ENCODE data around the gene PSAPL1. TPM values are rescaled to one million over a fixed set of nuclear protein-coding genes. Genes with fewer than 3 reads are reported as not detected.

The PSAPL1 gene
- total RNA-seq, 1 donor from 2014 or later = not detected

GRCh38 chr4:7428261-7429068 lies 6.3 kb downstream of the PSAPL1 start:
- no peaks in the 10 kb centered on the region for H3K36me3 ChIP-seq (ENCODE audit: insufficient read depth, low read length)
- H3K27me3 ChIP-seq (ENCODE audit: insufficient read depth, low read length) = no peaks in the 10 kb centered on the region
- no peaks in the 10 kb centered on the region for H3K36me3 Mint-ChIP-seq (ENCODE audit: low read depth, unreplicated experiment)
- H2AFZ ChIP-seq (ENCODE audit: low read depth, low read length) = no peak overlapping the region
- no peak for FAIRE-seq
- H3K9ac ChIP-seq (ENCODE audit: low read length) = no peak overlapping the region
- no peak overlapping the region for H3K4me2 ChIP-seq (ENCODE audit: low read length)
- H3K9me3 Mint-ChIP-seq (ENCODE audit: unreplicated experiment) = no peaks in the 10 kb centered on the region
- DNase-seq (ENCODE audit: low read depth) = no peak
- TF ChIP-seq EZH2 (IDR thresholded peaks at IDR 0.05; ENCODE audit: insufficient read depth, low read length) = no peak
- TF ChIP-seq CTCF (IDR thresholded peaks at IDR 0.05; ENCODE audit: insufficient read depth, low read depth, low read length) = no peak
- peaks cover 35% of the 10 kb centered on the region for H3K27me3 Mint-ChIP-seq (ENCODE audit: low read depth, unreplicated experiment)
- no peak overlapping the region for H3K27ac ChIP-seq (ENCODE audit: low read depth, low read length)
- no peak overlapping the region for H3K4me3 Mint-ChIP-seq (ENCODE audit: unreplicated experiment)
- no peaks in the 10 kb centered on the region for H3K79me2 ChIP-seq (ENCODE audit: insufficient read depth, low read length)
- peaks cover 38% of the 10 kb centered on the region for H4K20me1 ChIP-seq (ENCODE audit: insufficient read depth, low read length)
- no peaks in the 10 kb centered on the region for H3K9me3 ChIP-seq (ENCODE audit: insufficient read depth, low read depth, low read length)
- no peaks in the 10 kb centered on the region for H3K4me1 ChIP-seq (ENCODE audit: insufficient read depth, low read length)
- peaks cover 11% of the 10 kb centered on the region for H3K4me1 Mint-ChIP-seq (ENCODE audit: low read depth, unreplicated experiment)
- H3K4me3 ChIP-seq (ENCODE audit: insufficient read depth, low read depth, low read length) = no peak overlapping the region
- H3K27ac Mint-ChIP-seq (ENCODE audit: unreplicated experiment) = no peak overlapping the region

- Mint-ChIP-seq H3K27ac (ENCODE audit: unreplicated experiment) (no peak overlapping the region), H3K4me1 (ENCODE audit: low read depth, unreplicated experiment) (peaks cover 11% of the 10 kb centered on the region), H3K4me3 (ENCODE audit: unreplicated experiment) (no peak overlapping the region), H3K9me3 (ENCODE audit: unreplicated experiment) (no peaks in the 10 kb centered on the region), H3K36me3 (ENCODE audit: low read depth, unreplicated experiment) (no peaks in the 10 kb centered on the region), H3K27me3 (ENCODE audit: low read depth, unreplicated experiment) (peaks cover 40% of the 10 kb centered on the region)
- Histone ChIP-seq H3K4me2 (ENCODE audit: low read length) (no peak overlapping the region), H3K36me3 (ENCODE audit: insufficient read depth, low read length) (no peaks in the 10 kb centered on the region), H3K4me3 (ENCODE audit: insufficient read depth, low read depth, low read length) (no peak overlapping the region), H2AFZ (ENCODE audit: low read depth, low read length) (no peak overlapping the region), H3K79me2 (ENCODE audit: insufficient read depth, low read length) (no peaks in the 10 kb centered on the region), H3K4me1 (ENCODE audit: insufficient read depth, low read length) (no peaks in the 10 kb centered on the region), H3K9me3 (ENCODE audit: insufficient read depth, low read depth, low read length) (no peaks in the 10 kb centered on the region), H3K27me3 (ENCODE audit: insufficient read depth, low read length) (no peaks in the 10 kb centered on the region), H3K9ac (ENCODE audit: low read length) (no peak overlapping the region), H3K27ac (ENCODE audit: low read depth, low read length) (no peak overlapping the region), H4K20me1 (ENCODE audit: insufficient read depth, low read length) (peaks cover 34% of the 10 kb centered on the region)
- FAIRE-seq = no peak
- no peak for DNase-seq (ENCODE audit: low read depth)
- TF ChIP-seq CTCF (IDR thresholded peaks at IDR 0.05; ENCODE audit: insufficient read depth, low read depth, low read length) (no peak), EZH2 (IDR thresholded peaks at IDR 0.05; ENCODE audit: insufficient read depth, low read length) (no peak)
These were observed 6.9 kb downstream of the PSAPL1 start for GRCh38 chr4:7427831-7428260.

- no peak overlapping the region for H3K27ac Mint-ChIP-seq (ENCODE audit: unreplicated experiment)
- H3K79me2 ChIP-seq (ENCODE audit: insufficient read depth, low read length) = no peaks in the 10 kb centered on the region
- no peak for FAIRE-seq
- no peaks in the 10 kb centered on the region for H3K9me3 ChIP-seq (ENCODE audit: insufficient read depth, low read depth, low read length)
- H2AFZ ChIP-seq (ENCODE audit: low read depth, low read length) = no peak overlapping the region
- peaks cover 44% of the 10 kb centered on the region for H3K27me3 Mint-ChIP-seq (ENCODE audit: low read depth, unreplicated experiment)
- H3K36me3 ChIP-seq (ENCODE audit: insufficient read depth, low read length) = no peaks in the 10 kb centered on the region
- no peak overlapping the region for H3K4me2 ChIP-seq (ENCODE audit: low read length)
- no peaks in the 10 kb centered on the region for H3K36me3 Mint-ChIP-seq (ENCODE audit: low read depth, unreplicated experiment)
- H3K4me3 Mint-ChIP-seq (ENCODE audit: unreplicated experiment) = no peak overlapping the region
- H3K4me3 ChIP-seq (ENCODE audit: insufficient read depth, low read depth, low read length) = no peak overlapping the region
- peaks cover 11% of the 10 kb centered on the region for H3K4me1 Mint-ChIP-seq (ENCODE audit: low read depth, unreplicated experiment)
- no peaks in the 10 kb centered on the region for H3K9me3 Mint-ChIP-seq (ENCODE audit: unreplicated experiment)
- TF ChIP-seq CTCF (IDR thresholded peaks at IDR 0.05; ENCODE audit: insufficient read depth, low read depth, low read length) (no peak), EZH2 (IDR thresholded peaks at IDR 0.05; ENCODE audit: insufficient read depth, low read length) (no peak)
- H3K27ac ChIP-seq (ENCODE audit: low read depth, low read length) = no peak overlapping the region
- DNase-seq (ENCODE audit: low read depth) = no peak
- peaks cover 34% of the 10 kb centered on the region for H4K20me1 ChIP-seq (ENCODE audit: insufficient read depth, low read length)
- no peaks in the 10 kb centered on the region for H3K4me1 ChIP-seq (ENCODE audit: insufficient read depth, low read length)
- no peak overlapping the region for H3K9ac ChIP-seq (ENCODE audit: low read length)
- H3K27me3 ChIP-seq (ENCODE audit: insufficient read depth, low read length) = no peaks in the 10 kb centered on the region
These were observed 7.4 kb downstream of the PSAPL1 start for GRCh38 chr4:7427361-7427760.

All from astrocyte (in vitro differentiated cells and primary cell).